Immature natural killer cell (primary cell): Measurements from ENCODE around the gene SLC19A1. TPM values are rescaled to one million over a fixed set of nuclear protein-coding genes. Genes with fewer than 3 reads are reported as not detected.
A peak's percentile ranks its signal among the peaks of the same experiment; 100 is the strongest.
"Not testable (repeated sequence)": the region's sequence is repeated elsewhere in the genome, so short reads cannot be mapped to it uniquely, and the experiment has no call there.

ENCODE experiments used
- DNase-seq, 3 donors: peaks; one replicate each; pipeline ENCODE4 v3.0.0; 2022; ENCODE audit warnings: mixed read lengths in 1 of 3
- H3K27ac Mint-ChIP-seq, 6 donors: one replicate each; pipeline ENCODE4 v1.8.0; 2020; ENCODE audit warnings: mixed read lengths in 6 of 6, mild to moderate bottlenecking in 5 of 6, inconsistent platforms in 4 of 6, moderate library complexity in 3 of 6
- H3K27me3 Mint-ChIP-seq, 3 donors: one replicate each; pipeline ENCODE4 v1.8.0; 2020 to 2021; ENCODE audit warnings: low read depth in 3 of 3, mild to moderate bottlenecking in 3 of 3, mixed read lengths in 3 of 3, moderate library complexity in 3 of 3, inconsistent platforms in 1 of 3
- H3K36me3 Mint-ChIP-seq, 3 donors: one replicate each; pipeline ENCODE4 v1.8.0; 2020; ENCODE audit warnings: mixed read lengths in 3 of 3, inconsistent platforms in 2 of 3, mild to moderate bottlenecking in 2 of 3
- H3K4me1 Mint-ChIP-seq, 2 donors: one replicate each; pipeline ENCODE4 v1.8.0; 2020; ENCODE audit warnings: inconsistent platforms in 2 of 2, mild to moderate bottlenecking in 2 of 2, mixed read lengths in 2 of 2, moderate library complexity in 1 of 2
- H3K4me3 Mint-ChIP-seq, 5 donors: one replicate each; pipeline ENCODE4 v1.8.0; 2020; ENCODE audit warnings: mild to moderate bottlenecking in 5 of 5, mixed read lengths in 5 of 5, inconsistent platforms in 3 of 5, moderate library complexity in 3 of 5
- H3K9me3 Mint-ChIP-seq, 6 donors: one replicate each; pipeline ENCODE4 v1.8.0; 2020; ENCODE audit warnings: mild to moderate bottlenecking in 6 of 6, mixed read lengths in 6 of 6, inconsistent platforms in 4 of 6, moderate library complexity in 3 of 6
- polyA plus RNA-seq, 3 donors: library from polyadenylated mRNA; unstranded; fragments of 300-500 nt; fragmentation: Illumina TruSeq; gene quantifications; one replicate each; pipeline ENCODE4 v1.2.3, GENCODE V29; 2021

The SLC19A1 gene
- polyA plus RNA-seq, 3 donors from 2014 or later: 0.84 to 7.1 (median 1.7) TPM

DNA sequence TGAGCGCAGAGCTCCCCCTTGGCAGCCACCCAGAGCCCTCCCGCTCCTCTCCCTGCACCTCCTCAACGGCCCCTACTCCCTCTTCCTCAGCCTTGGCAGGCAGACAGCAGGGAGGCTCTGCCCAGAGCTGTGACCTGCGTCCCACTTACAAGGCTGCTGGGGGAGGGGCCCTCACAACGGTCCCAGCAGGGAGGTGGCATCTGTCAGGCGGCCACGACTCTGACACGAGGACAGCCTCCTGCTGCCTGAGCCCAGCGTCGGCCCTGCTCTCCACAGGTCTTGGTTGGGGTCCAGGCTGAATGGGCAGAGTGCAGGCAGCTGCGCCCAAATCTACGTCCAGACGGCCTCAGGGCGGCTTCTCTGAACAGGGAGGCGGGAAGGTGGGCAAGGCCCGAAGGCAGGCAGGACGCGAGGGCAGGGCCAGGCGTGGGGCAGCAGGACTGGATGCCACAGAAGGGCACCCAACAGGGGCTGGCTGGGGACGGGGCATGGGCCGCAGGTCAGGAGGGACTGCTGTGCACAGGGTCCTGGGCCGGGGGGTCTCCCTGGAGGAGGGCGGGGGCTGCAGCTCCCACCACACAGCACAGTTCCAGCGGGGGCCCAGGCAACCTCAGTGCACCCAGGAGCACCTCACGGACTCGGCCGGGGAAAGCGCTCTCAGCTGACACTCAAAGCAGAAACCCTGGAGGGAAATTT, 7.5 kb downstream of the SLC19A1 start:
- no peak overlapping the region for H3K27ac Mint-ChIP-seq
- no peak for DNase-seq
- H3K4me3 Mint-ChIP-seq: no peak overlapping the region
- H3K4me1 Mint-ChIP-seq: peaks cover 2 to 6% of the 10 kb centered on the region in 2 donors
- no peaks in the 10 kb centered on the region for H3K36me3 Mint-ChIP-seq
- H3K27me3 Mint-ChIP-seq: no peaks in the 10 kb centered on the region
- no peaks in the 10 kb centered on the region for H3K9me3 Mint-ChIP-seq

DNA sequence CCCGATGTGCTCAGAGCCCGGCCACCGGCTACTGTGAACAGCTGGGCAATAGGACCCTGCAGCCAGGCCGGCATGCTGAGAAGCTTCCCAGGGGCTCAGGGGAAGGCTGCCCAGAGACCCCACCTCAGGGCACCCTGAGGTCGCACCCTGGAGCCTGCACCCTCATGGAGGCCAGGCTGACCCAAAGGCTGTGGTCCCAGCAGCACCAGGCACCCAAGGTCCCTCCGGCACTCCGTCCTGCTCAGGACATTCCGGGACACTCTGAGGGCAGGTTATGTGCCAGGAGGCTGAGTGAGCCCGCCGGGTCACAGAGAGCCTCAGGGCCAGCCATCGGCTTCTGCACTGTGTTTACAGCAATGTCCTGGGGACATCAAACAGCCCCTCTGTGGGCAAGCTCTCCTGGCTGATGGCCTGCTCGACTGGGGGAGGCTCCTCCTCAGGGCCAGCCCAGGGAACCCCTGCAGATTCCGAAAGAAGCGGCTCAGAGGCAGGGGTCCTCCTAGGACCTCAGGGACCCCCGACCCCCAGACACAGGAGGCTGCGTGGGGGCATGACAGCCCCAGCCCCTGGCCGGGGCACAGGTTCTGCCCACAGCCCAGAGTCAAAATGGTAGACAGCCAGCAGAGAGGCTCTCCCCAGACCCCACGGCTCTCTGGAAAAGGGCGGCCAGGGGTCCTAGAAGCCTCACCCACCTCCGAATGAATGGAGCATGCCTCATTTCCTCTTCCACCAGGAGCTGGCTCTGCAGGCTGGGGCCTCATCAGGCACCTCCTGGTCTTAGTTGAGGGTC, 8.2 kb downstream of the SLC19A1 start:
- no peaks in the 10 kb centered on the region for H3K36me3 Mint-ChIP-seq
- no peaks in the 10 kb centered on the region for H3K9me3 Mint-ChIP-seq

DNA sequence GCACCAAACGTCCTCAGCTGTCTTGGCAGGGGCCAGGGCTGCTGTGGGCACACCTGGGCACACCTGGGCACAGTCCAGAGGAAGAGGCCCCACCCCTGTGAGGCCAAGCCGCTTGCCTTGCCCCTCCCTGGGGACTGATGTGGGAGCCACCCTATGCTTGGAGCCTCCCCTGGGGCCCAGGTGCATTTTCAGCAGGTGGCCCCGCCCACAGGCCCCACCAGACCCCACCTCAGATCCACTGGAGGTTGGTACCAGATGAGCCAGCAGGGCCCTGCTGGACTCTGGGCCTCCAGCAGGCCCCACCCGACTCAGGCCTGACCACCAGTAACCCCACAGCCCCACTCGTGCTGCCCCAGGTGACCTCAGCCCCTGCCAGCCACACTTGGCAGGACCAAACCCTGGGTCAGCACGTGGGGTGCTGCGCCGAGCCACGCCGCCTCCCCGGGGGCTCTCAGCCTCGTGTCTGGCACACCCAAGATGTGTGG, 8.8 kb downstream of the SLC19A1 start:
- no peak for DNase-seq

More for the DNA sequence above, 8.2 kb downstream of the SLC19A1 start:
- Mint-ChIP-seq H3K27ac (no peak overlapping the region), H3K4me1 (peaks cover 2 to 6% of the 10 kb centered on the region in 2 donors), H3K4me3 (no peak overlapping the region), H3K27me3 (no peaks in the 10 kb centered on the region)
- DNase-seq: no peak

DNA sequence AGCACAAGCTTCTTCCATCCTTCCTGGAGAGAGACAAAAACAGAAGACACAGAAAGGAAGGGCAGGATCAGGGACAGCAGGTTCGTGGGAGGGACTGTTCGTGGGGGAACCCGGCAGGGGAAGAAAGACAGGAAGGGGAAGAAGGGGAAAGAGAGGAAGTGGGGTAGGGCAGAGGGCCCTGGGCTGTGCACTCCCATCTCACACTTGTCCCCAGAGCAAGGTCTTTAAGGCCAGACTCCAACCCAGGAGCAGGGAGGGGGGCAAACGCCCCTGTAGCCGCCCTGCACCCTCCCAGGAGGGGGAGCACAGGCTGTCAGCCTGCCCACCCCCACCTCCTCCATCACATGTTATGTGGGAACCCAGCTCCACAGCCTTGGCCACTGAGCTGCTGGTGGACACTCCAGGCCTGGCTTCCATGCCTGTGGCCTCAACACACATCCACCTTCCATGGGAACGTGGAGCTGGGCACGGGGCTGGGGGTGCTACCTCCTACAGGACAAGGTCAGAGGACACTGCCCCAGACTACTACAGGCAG, 9.3 kb downstream of the SLC19A1 start:
- Mint-ChIP-seq H3K27me3 (no peaks in the 10 kb centered on the region), H3K4me1 (peaks cover 2 to 6% of the 10 kb centered on the region in 2 donors), H3K36me3 (no peaks in the 10 kb centered on the region), H3K4me3 (no peak overlapping the region), H3K9me3 (no peaks in the 10 kb centered on the region), H3K27ac (peak overlapping the region in 1 of 6 donors; percentile 69)
- no peak for DNase-seq

More for the DNA sequence above, 8.8 kb downstream of the SLC19A1 start:
- peaks cover 2 to 6% of the 10 kb centered on the region in 2 donors for H3K4me1 Mint-ChIP-seq
- H3K36me3 Mint-ChIP-seq: no peaks in the 10 kb centered on the region
- no peaks in the 10 kb centered on the region for H3K27me3 Mint-ChIP-seq
- no peak overlapping the region for H3K4me3 Mint-ChIP-seq
- H3K9me3 Mint-ChIP-seq: no peaks in the 10 kb centered on the region
- no peak overlapping the region for H3K27ac Mint-ChIP-seq

DNA sequence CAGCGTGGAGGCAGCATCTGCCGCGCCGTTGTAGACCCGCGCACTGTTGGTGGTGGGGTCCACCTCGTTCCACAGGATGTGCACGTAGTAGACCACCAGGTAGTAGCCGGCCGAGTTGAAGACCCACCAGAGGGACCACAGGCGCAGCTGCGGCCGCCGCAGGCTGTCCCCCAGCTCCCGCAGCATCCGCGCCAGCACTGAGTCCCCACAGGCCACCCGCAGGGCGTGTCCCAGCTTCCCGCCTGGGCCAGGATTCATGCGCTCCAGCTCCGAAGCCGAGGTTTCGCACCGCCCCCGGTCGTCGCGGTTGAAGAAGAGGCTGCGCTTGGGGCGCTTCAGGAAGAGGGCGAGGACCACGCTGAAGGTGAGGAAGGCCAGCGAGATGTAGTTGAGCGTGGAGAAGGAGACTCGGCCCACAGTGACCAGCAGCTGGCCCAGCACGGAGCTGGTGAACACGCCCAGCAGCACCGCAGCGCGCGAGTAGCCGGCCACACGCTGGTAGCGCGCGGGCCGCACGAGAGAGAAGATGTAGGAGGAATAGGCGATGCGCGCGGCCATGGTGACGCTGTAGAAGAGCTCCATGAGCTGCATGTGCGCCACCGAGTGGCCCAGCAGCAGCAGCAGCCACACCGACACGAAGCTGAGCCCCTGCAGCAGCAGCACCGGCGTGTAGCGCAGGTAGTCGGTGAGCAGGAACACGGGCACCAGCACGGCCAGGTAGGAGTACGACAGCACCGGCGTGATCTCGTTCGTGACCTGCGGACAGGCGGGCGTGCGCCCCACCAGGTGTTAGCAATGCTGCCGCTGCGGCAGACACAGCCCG, 10.6 kb downstream of the SLC19A1 start:
- no peak overlapping the region for H3K27ac Mint-ChIP-seq
- H3K36me3 Mint-ChIP-seq: no peaks in the 10 kb centered on the region
- no peaks in the 10 kb centered on the region for H3K9me3 Mint-ChIP-seq
- peaks cover 2 to 6% of the 10 kb centered on the region in 2 donors for H3K4me1 Mint-ChIP-seq
- no peak for DNase-seq
- no peak overlapping the region for H3K4me3 Mint-ChIP-seq
- H3K27me3 Mint-ChIP-seq: peaks cover 0 to 2% (median 0%) of the 10 kb centered on the region in 3 donors

DNA sequence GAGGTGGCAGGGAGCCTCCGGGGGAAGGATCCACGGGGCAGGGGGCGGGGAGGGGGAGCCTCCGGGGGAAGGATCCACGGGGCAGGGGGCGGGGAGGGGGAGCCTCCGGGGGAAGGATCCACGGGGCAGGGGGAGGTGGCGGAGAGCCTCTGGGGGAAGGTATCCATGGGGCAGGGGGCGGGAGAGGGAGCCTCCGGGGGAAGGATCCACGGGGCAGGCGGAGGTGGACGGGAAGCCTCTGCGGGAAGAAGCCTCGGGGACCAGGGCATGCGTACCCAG, 11.2 kb downstream of the SLC19A1 start:
- H3K36me3 Mint-ChIP-seq, H3K4me3 Mint-ChIP-seq, H3K4me1 Mint-ChIP-seq, H3K9me3 Mint-ChIP-seq, H3K27me3 Mint-ChIP-seq, DNase-seq, H3K27ac Mint-ChIP-seq: not testable (repeated sequence)

DNA sequence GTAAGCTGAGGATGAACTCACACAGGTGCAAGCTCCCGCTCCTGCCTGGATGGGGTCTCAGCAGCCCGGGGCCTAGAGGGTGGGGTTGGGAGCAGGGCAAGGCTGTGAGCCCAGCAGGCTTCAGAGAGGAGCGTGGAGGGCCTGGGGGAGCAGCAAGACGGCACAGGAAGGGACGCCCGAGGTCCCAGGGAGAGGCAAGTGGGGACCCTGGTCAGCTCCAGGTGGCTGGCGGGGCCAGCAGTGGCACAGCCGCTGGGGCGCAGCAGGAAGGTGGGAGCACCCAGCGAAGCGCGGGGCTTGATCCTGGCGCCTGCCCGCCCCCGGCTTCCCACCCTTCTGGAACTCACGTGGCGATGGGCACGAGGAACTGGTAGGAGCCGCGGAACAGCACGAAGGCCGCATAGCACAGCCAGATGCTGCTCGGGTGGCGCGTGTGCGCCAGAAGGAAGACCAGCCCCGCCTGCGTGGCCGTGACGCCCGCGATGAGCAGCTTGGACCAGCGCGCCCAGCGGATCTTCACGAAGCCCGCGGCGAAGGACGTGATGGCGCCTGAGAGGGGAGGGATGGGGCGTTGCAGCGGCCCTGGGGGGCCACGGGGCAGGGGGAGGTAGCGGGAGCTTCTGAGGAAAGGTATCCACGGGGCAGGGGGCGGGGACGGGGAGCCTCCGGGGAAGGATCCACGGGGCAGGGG, 11.7 kb downstream of the SLC19A1 start:
- no peaks in the 10 kb centered on the region for H3K9me3 Mint-ChIP-seq
- DNase-seq: no peak
- no peak overlapping the region for H3K4me3 Mint-ChIP-seq
- peaks cover 0 to 2% (median 0%) of the 10 kb centered on the region in 3 donors for H3K27me3 Mint-ChIP-seq
- no peak overlapping the region for H3K27ac Mint-ChIP-seq
- peaks cover 2 to 6% of the 10 kb centered on the region in 2 donors for H3K4me1 Mint-ChIP-seq
- H3K36me3 Mint-ChIP-seq: no peaks in the 10 kb centered on the region

DNA sequence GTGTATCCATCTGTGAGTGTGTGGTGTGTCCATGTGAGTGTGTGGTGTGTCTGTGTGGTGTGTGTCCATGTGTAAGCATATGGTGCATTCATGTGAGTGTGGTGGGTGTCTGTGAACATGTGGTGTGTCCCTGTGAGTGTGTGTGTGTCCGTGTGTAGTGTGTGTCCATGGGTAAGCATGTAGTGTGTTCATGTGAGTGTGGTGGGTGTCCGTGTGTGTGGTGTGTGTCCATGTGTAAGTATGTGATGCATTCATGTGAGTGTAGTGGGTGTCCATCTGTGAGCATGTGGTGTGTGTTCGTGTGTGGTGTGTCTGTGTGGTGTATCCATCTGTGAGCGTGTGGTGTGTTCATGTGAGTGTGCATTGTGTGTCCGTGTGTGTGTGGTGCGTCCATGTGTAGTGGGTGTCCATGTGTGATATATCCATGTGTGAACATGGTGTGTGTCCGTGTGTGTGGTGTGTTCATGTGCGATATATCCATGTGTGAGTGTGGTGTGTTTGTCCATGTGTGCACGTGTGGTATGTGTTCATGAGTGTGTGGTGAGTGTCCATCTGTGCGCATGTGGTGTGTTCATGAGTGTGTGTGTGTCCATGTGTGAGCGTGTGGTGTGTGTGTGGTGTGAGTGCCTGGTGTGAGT, 12.3 kb downstream of the SLC19A1 start:
- no peak for DNase-seq

DNA sequence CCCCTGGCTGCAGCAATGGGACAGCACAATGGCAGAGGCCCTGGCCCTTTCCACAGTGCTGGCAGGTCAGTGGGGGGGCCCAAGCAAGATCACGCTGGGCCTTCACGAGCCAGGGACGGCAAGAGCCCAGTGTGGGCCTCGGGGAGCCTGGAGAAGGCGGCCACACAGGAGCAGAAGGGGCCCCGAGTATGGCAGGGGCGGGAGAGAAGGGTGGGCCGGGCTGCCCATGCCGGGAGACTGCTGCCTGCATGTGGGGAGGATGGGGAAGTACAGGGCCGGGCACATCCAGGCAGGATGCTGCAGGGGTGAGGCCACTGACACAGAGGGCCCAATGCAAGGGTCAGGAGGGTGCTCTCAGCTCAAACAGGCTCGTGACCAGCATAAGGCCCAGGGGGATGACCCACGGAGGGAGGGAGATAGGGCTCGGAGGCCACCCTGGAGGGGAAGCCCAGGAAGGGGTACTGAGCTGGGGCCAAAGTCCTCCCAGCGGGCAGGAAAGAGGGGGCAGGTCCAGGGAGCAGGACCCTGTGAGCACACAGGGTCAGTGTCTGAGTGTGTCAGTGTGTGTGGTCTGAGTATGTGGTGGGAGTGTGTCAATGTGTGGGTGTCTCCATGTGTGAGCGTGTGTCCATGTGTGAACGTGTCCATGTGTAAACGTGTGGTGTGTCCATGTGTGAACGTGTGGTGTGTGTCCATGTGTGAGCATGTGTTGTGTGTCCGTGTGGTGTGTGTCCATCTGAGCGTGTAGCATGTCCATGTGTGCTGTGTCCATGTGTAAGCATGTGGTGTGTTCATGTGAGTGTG, 13.1 kb downstream of the SLC19A1 start:
- Mint-ChIP-seq H3K9me3 (no peaks in the 10 kb centered on the region), H3K27ac (no peak overlapping the region), H3K4me1 (peaks cover 2 to 6% of the 10 kb centered on the region in 2 donors), H3K27me3 (peaks cover 0 to 2% (median 0%) of the 10 kb centered on the region in 3 donors), H3K4me3 (no peak overlapping the region), H3K36me3 (no peaks in the 10 kb centered on the region)
- no peak for DNase-seq

More for the DNA sequence above, 12.3 kb downstream of the SLC19A1 start:
- H3K4me3 Mint-ChIP-seq: no peak overlapping the region
- H3K36me3 Mint-ChIP-seq: no peaks in the 10 kb centered on the region
- no peak overlapping the region for H3K27ac Mint-ChIP-seq
- H3K27me3 Mint-ChIP-seq: peaks cover 0 to 2% (median 0%) of the 10 kb centered on the region in 3 donors
- H3K9me3 Mint-ChIP-seq: no peaks in the 10 kb centered on the region
- H3K4me1 Mint-ChIP-seq: peaks cover 2 to 6% of the 10 kb centered on the region in 2 donors

DNA sequence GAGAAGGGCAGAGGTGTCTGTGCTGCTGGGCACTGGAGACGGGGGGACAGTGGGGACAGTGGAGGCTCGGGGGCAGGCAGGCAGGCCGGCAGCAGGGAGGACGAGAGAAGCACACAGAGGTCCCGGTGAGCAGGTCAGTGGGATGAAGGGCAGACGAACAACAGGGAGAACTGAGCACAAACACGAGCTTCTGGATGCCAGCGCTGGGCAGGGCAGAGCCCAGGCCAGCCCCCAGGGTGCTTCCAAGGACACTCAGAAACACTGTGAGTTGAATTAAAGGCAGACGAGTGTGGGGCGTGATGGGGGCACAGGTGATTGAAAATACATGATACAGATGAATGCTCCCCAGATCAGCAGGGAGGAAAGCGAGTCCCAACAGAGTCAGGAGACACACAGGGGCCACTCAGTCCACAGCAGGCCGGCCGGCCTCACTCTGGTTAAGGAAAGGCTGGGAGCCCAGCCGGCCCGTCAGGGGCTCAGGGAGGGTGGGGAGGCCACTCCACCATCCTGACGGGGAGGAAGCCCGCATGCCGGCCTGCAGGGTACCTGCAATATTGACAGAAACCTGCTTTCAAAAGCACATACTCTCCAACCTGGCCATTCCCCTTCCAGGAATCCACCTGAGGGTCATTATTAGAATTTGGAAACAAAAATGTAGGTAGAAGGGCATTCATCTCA, 14.1 kb downstream of the SLC19A1 start:
- H3K36me3 Mint-ChIP-seq: no peaks in the 10 kb centered on the region
- H3K9me3 Mint-ChIP-seq: no peaks in the 10 kb centered on the region
- H3K27ac Mint-ChIP-seq: no peak overlapping the region
- peaks cover 2 to 6% of the 10 kb centered on the region in 2 donors for H3K4me1 Mint-ChIP-seq
- DNase-seq: no peak
- no peak overlapping the region for H3K4me3 Mint-ChIP-seq
- H3K27me3 Mint-ChIP-seq: peaks cover 0 to 2% (median 0%) of the 10 kb centered on the region in 3 donors

DNA sequence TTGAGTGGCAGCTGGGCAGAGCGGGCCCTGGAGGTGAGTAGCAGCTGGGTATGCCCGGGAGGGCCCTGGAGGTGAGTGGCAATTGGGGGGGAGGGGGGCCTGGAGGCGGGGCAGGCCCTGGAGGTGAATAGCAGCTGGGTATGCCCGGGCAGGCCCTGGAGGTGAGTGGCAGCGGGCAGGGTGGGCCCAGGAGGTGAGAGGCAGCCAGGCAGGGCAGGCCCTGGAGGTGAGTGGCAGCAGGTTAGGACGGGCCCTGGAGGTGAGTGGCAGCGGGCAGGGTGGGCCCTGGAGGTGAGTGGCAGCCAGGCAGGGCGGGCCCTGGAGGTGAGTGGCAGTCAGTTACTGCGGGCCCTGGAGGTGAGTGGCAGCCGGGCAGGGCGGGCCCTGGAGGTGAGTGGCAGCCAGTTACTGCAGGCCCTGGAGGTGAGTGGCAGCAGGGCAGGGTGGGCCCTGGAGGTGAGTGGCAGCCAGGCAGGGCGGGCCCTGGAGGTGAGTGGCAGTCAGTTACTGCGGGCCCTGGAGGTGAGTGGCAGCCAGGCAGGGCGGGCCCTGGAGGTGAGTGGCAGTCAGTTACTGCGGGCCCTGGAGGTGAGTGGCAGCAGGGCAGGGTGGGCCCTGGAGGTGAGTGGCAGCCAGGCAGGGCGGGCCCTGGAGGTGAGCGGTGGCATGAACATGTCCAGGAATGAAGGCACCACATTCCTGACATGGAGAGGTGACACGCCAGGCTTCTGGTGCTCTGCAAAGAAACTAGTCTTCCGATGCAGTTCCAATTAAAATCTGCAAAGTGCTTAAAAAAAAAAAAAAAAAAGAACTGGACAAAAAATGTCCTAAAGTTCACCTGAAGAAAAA, 14.9 kb downstream of the SLC19A1 start:
- not testable (repeated sequence) for H3K36me3 Mint-ChIP-seq, H3K27me3 Mint-ChIP-seq, H3K4me3 Mint-ChIP-seq, DNase-seq, H3K4me1 Mint-ChIP-seq, H3K27ac Mint-ChIP-seq, H3K9me3 Mint-ChIP-seq
